HUES48 (cell line): ENCODE results near the gene B4GALNT4.

ENCODE experiments used
- H3K27ac ChIP-seq: one replicate; pipeline ENCODE4 v1.7.0; 2013; ENCODE audit warnings: low read depth, low read length, inconsistent platforms
- H3K27me3 ChIP-seq: 2 replicates; pipeline ENCODE4 v1.6.1; 2013; ENCODE audit warnings: mild to moderate bottlenecking, low read length; ENCODE audit not compliant: control insufficient read depth, insufficient read depth
- H3K36me3 ChIP-seq: 2 replicates; pipeline ENCODE4 v1.6.1; 2013; ENCODE audit warnings: low read length; ENCODE audit not compliant: control insufficient read depth, insufficient read depth
- H3K4me1 ChIP-seq: 2 replicates; pipeline ENCODE4 v1.6.1; 2013; ENCODE audit warnings: mild to moderate bottlenecking, low read length; ENCODE audit not compliant: control insufficient read depth, insufficient read depth
- H3K4me3 ChIP-seq: 2 replicates; pipeline ENCODE4 v1.5.1; 2013; ENCODE audit warnings: mild to moderate bottlenecking, low read depth, low read length
- H3K9ac ChIP-seq: 2 replicates; pipeline ENCODE4 v1.6.1; 2013; ENCODE audit warnings: mild to moderate bottlenecking, low read depth, low read length, moderate library complexity
- H3K9me3 ChIP-seq: 2 replicates; pipeline ENCODE4 v1.6.1; 2013; ENCODE audit warnings: low read length; ENCODE audit not compliant: control insufficient read depth, insufficient read depth

B4GALNT4 gene

GRCh38 chr11:416051-416756, 46.9 kb downstream of the B4GALNT4 start:
- peaks cover 11% of the 10 kb centered on the region; the same call in 1 of the 2 replicates for H3K27me3 ChIP-seq
- peaks cover 11% of the 10 kb centered on the region for H3K4me1 ChIP-seq
- H3K27ac ChIP-seq: no peak overlapping the region
- peak overlapping the region; percentile 76 for H3K4me3 ChIP-seq
- H3K9ac ChIP-seq: peak overlapping the region; percentile 55; the same call in 1 of the 2 replicates
- H3K9me3 ChIP-seq: no peaks in the 10 kb centered on the region
- no peaks in the 10 kb centered on the region for H3K36me3 ChIP-seq

GRCh38 chr11:416757-417621, 47.7 kb downstream of the B4GALNT4 start:
- peaks cover 11% of the 10 kb centered on the region; the same call in 1 of the 2 replicates for H3K27me3 ChIP-seq
- no peak overlapping the region for H3K27ac ChIP-seq
- peak overlapping the region; percentile 76 for H3K4me3 ChIP-seq
- H3K36me3 ChIP-seq: no peaks in the 10 kb centered on the region
- H3K9ac ChIP-seq: peak overlapping the region; percentile 55; the same call in 1 of the 2 replicates
- H3K9me3 ChIP-seq: no peaks in the 10 kb centered on the region
- H3K4me1 ChIP-seq: peaks cover 11% of the 10 kb centered on the region

GRCh38 chr11:417652-418342, 48.5 kb downstream of the B4GALNT4 start:
- peaks cover 11% of the 10 kb centered on the region; the same call in 1 of the 2 replicates for H3K27me3 ChIP-seq
- peaks cover 11% of the 10 kb centered on the region for H3K4me1 ChIP-seq
- peak overlapping the region; percentile 76; the same call in 1 of the 2 replicates for H3K4me3 ChIP-seq
- H3K27ac ChIP-seq: no peak overlapping the region
- H3K9ac ChIP-seq: no peak overlapping the region
- no peaks in the 10 kb centered on the region for H3K9me3 ChIP-seq
- H3K36me3 ChIP-seq: no peaks in the 10 kb centered on the region

- no peak overlapping the region for H3K27ac ChIP-seq
- H3K36me3 ChIP-seq: no peaks in the 10 kb centered on the region
- no peak overlapping the region for H3K4me3 ChIP-seq
- H3K9me3 ChIP-seq: no peaks in the 10 kb centered on the region
- peaks cover 11% of the 10 kb centered on the region; the same call in 1 of the 2 replicates for H3K27me3 ChIP-seq
- H3K4me1 ChIP-seq: peaks cover 11% of the 10 kb centered on the region
- H3K9ac ChIP-seq: no peak overlapping the region
These were observed 49.3 kb downstream of the B4GALNT4 start for GRCh38 chr11:418343-419247.

- Histone ChIP-seq H3K4me1 (peaks cover 11% of the 10 kb centered on the region), H3K4me3 (no peak overlapping the region), H3K9ac (no peak overlapping the region), H3K27me3 (peaks cover 11% of the 10 kb centered on the region; the same call in 1 of the 2 replicates), H3K27ac (no peak overlapping the region), H3K36me3 (no peaks in the 10 kb centered on the region), H3K9me3 (no peaks in the 10 kb centered on the region)
These were observed 50.1 kb downstream of the B4GALNT4 start for GRCh38 chr11:419248-420005.

- H3K27me3 ChIP-seq: peaks cover 11% of the 10 kb centered on the region; the same call in 1 of the 2 replicates
- no peaks in the 10 kb centered on the region for H3K9me3 ChIP-seq
- H3K27ac ChIP-seq: no peak overlapping the region
- H3K4me1 ChIP-seq: peaks cover 11% of the 10 kb centered on the region
- no peak overlapping the region for H3K4me3 ChIP-seq
- H3K9ac ChIP-seq: no peak overlapping the region
- H3K36me3 ChIP-seq: no peaks in the 10 kb centered on the region
These were observed 51.0 kb downstream of the B4GALNT4 start for GRCh38 chr11:420054-420910.

GRCh38 chr11:420911-421321, 51.6 kb downstream of the B4GALNT4 start:
- H3K4me1 ChIP-seq: peaks cover 4% of the 10 kb centered on the region
- no peak overlapping the region for H3K9ac ChIP-seq
- H3K36me3 ChIP-seq: no peaks in the 10 kb centered on the region
- H3K9me3 ChIP-seq: no peaks in the 10 kb centered on the region
- H3K27ac ChIP-seq: no peak overlapping the region
- H3K27me3 ChIP-seq: peaks cover 7% of the 10 kb centered on the region; the same call in 1 of the 2 replicates
- no peak overlapping the region for H3K4me3 ChIP-seq

GRCh38 chr11:422249-422656, 53.0 kb downstream of the B4GALNT4 start:
- no peaks in the 10 kb centered on the region for H3K9me3 ChIP-seq
- no peaks in the 10 kb centered on the region; the same call in 1 of the 2 replicates for H3K4me1 ChIP-seq
- H3K4me3 ChIP-seq: no peak overlapping the region
- peaks cover 3% of the 10 kb centered on the region; the same call in 1 of the 2 replicates for H3K27me3 ChIP-seq
- H3K36me3 ChIP-seq: no peaks in the 10 kb centered on the region
- H3K27ac ChIP-seq: no peak overlapping the region
- no peak overlapping the region for H3K9ac ChIP-seq

- H3K27ac ChIP-seq: no peak overlapping the region
- H3K4me3 ChIP-seq: no peak overlapping the region
- H3K36me3 ChIP-seq: no peaks in the 10 kb centered on the region
- no peaks in the 10 kb centered on the region; the same call in 1 of the 2 replicates for H3K27me3 ChIP-seq
- H3K4me1 ChIP-seq: no peaks in the 10 kb centered on the region
- H3K9me3 ChIP-seq: no peaks in the 10 kb centered on the region
- no peak overlapping the region for H3K9ac ChIP-seq
These were observed 54.9 kb downstream of the B4GALNT4 start for GRCh38 chr11:424232-424631.
